GM12878 (cell line): ENCODE results near the gene NKD1. TPM values are rescaled to one million over a fixed set of nuclear protein-coding genes. Genes with fewer than 3 reads are reported as not detected.

Experiments
- ATAC-seq: fragments of 200-7000 bp; cut with Tn5 transposase; 3 replicates; pipeline ENCODE4 v1.9.1; 2020; ENCODE audit warnings: mild to moderate bottlenecking, moderate library complexity
- BruUV-seq: library from RNA; stranded (reverse); fragments of 400-500 nt; replicated peaks from 2 replicates; lab custom pipeline; 2021; lab: Mats Ljungman, UMichigan
- CTCF ChIA-PET: fragments of 300-600 bp; sonication (Branson Sonifier 250); formaldehyde crosslinking; extraction: SDS; loops from one replicate; lab custom pipeline; 2021; ENCODE audit warnings: inconsistent platforms; lab: Yijun Ruan, JAX
- POLR2A ChIA-PET: fragments of 350-600 bp; formaldehyde crosslinking; extraction: SDS; loops from one replicate; lab custom pipeline; 2021; ENCODE audit warnings: inconsistent platforms; lab: Charles Lee
- RAD21 ChIA-PET: fragments of 300-600 bp; sonication (Branson Sonifier 250); formaldehyde crosslinking; loops from one replicate; lab custom pipeline; 2023; ENCODE audit warnings: antibody characterized with exemption; ENCODE audit not compliant: unreplicated experiment; lab: Charles Lee
- SMC1A ChIA-PET: fragments of 300-600 bp; sonication (Branson Sonifier 250); formaldehyde crosslinking; loops from one replicate; lab custom pipeline; 2023; ENCODE audit not compliant: unreplicated experiment, uncharacterized antibody; lab: Charles Lee
- DNase-seq: peaks from one replicate; pipeline ENCODE4 v3.0.0-alpha.2; 2011; ENCODE audit warnings: low read depth, low spot score
- FAIRE-seq: peaks from 3 replicates; lab custom pipeline; 2011; peaks lifted over from hg19 to GRCh38; lab: Jason Lieb, UNC
- H2AFZ ChIP-seq: 2 replicates; pipeline ENCODE4 v1.6.0; 2011; ENCODE audit warnings: low read depth, low read length, control low read depth; ENCODE audit not compliant: control insufficient read depth
- H3K27ac ChIP-seq: 2 replicates; pipeline ENCODE4 v1.5.1; 2011; ENCODE audit warnings: control low read depth; ENCODE audit not compliant: control insufficient read depth, insufficient read depth
- H3K27me3 ChIP-seq, 2 experiments: replicated peaks in 1 of 2; 2 replicates each; pipeline versions ENCODE4 v1.6.0 to v1.6.1; 2011; ENCODE audit warnings: low read length in 1 of 2; ENCODE audit not compliant: control insufficient read depth in 2 of 2, insufficient read depth in 2 of 2
- H3K36me3 ChIP-seq, 2 experiments: 2 replicates each; pipeline ENCODE4 v1.5.1; 2011; ENCODE audit warnings: low read length in 1 of 2; ENCODE audit not compliant: control insufficient read depth in 2 of 2, insufficient read depth in 2 of 2
- H3K4me1 ChIP-seq: 2 replicates; pipeline ENCODE4 v1.6.1; 2011; ENCODE audit warnings: mild to moderate bottlenecking, low read length, moderate library complexity, mixed read lengths; ENCODE audit not compliant: control insufficient read depth, insufficient read depth
- H3K4me2 ChIP-seq: 2 replicates; pipeline ENCODE4 v1.6.0; 2011; ENCODE audit warnings: control low read depth; ENCODE audit not compliant: control insufficient read depth, insufficient read depth
- H3K4me3 ChIP-seq: fragments of 200-600 bp; sonication (generic); 2 replicates; pipeline ENCODE4 v1.5.1; 2016
- H3K79me2 ChIP-seq: 2 replicates; pipeline ENCODE4 v1.6.0; 2011; ENCODE audit warnings: low read length; ENCODE audit not compliant: control insufficient read depth, insufficient read depth
- H3K9ac ChIP-seq: 2 replicates; pipeline ENCODE4 v1.8.0; 2011; ENCODE audit warnings: low read length, control low read depth, mixed read lengths; ENCODE audit not compliant: control insufficient read depth, insufficient read depth
- H3K9me3 ChIP-seq: replicated peaks from 3 replicates; pipeline ENCODE4 v1.5.1; 2011; ENCODE audit warnings: mild to moderate bottlenecking, low read length; ENCODE audit not compliant: control insufficient read depth, insufficient read depth
- H4K20me1 ChIP-seq: 2 replicates; pipeline ENCODE4 v1.6.0; 2011; ENCODE audit not compliant: control insufficient read depth, insufficient read depth
- CBX5 ChIP-seq: sonication (generic); IDR thresholded peaks from 2 replicates; pipeline ENCODE4 v1.6.1; 2016; ENCODE audit warnings: low read depth, moderate library complexity, mild to moderate bottlenecking, inconsistent platforms
- CEBPB ChIP-seq, 2 experiments: fragments of 150-350 bp in 1 of 2; IDR thresholded peaks; 2 replicates each; pipeline ENCODE4 v1.6.1; 2012 to 2014; ENCODE audit warnings: low read depth in 2 of 2, low read length in 2 of 2, borderline replicate concordance in 1 of 2, inconsistent platforms in 1 of 2
- GABPA ChIP-seq: IDR thresholded peaks from 2 replicates; pipeline ENCODE4 v1.6.1; 2014; ENCODE audit warnings: antibody characterized with exemption, low read depth, mild to moderate bottlenecking, inconsistent platforms
- NBN ChIP-seq: fragments of 450-650 bp; IDR thresholded peaks from 2 replicates; pipeline ENCODE4 v1.6.1; 2016
- NFXL1 ChIP-seq: fragments of 450-650 bp; IDR thresholded peaks from 2 replicates; pipeline ENCODE4 v1.6.1; 2017; ENCODE audit warnings: antibody characterized with exemption, mild to moderate bottlenecking, borderline replicate concordance
- PBX3 ChIP-seq: IDR thresholded peaks from 2 replicates; pipeline ENCODE4 v1.6.1; 2011; ENCODE audit warnings: mild to moderate bottlenecking, low read depth, low read length, moderate library complexity; ENCODE audit not compliant: insufficient replicate concordance
- POLR2AphosphoS5 ChIP-seq: IDR thresholded peaks from 2 replicates; pipeline ENCODE4 v1.6.1; 2011; ENCODE audit warnings: mild to moderate bottlenecking, low read length, inconsistent platforms
- RELA ChIP-seq: fragments of 450-650 bp; IDR thresholded peaks from 2 replicates; pipeline ENCODE4 v1.8.0; 2014; ENCODE audit warnings: borderline replicate concordance; ENCODE audit not compliant: partially characterized antibody
- REST ChIP-seq: IDR thresholded peaks from 2 replicates; pipeline ENCODE4 v1.6.1; 2012; ENCODE audit warnings: mild to moderate bottlenecking, low read depth, low read length
- SMARCA5 ChIP-seq: fragments of 450-650 bp; IDR thresholded peaks from 2 replicates; pipeline ENCODE4 v1.6.1; 2017; ENCODE audit warnings: mild to moderate bottlenecking
- STAT1 ChIP-seq: fragments of 450-650 bp; conservative IDR thresholded peaks from 2 replicates; pipeline ENCODE4 v1.6.1; 2014; ENCODE audit warnings: antibody characterized with exemption, mild to moderate bottlenecking
- TAF1 ChIP-seq: IDR thresholded peaks from 2 replicates; pipeline ENCODE4 v1.6.1; 2011; ENCODE audit warnings: mild to moderate bottlenecking, low read depth, low read length, borderline replicate concordance
- ZNF207 ChIP-seq: fragments of 450-650 bp; IDR thresholded peaks from 2 replicates; pipeline ENCODE4 v1.6.1; 2014; ENCODE audit warnings: antibody characterized with exemption, mild to moderate bottlenecking, borderline replicate concordance
- ZNF24 ChIP-seq: fragments of 450-650 bp; IDR thresholded peaks from 2 replicates; pipeline ENCODE4 v1.6.1; 2017; ENCODE audit warnings: antibody characterized with exemption, mild to moderate bottlenecking
- WGBS: methylation state at CpG from one replicate; pipeline ENCODE4 v1.1.6; 2016; ENCODE audit warnings: low lambda C conversion rate; ENCODE audit not compliant: insufficient replicate concordance, insufficient coverage; ENCODE audit errors: missing lambda C conversion rate; 5-methylcytosine and 5-hydroxymethylcytosine counted together
- in situ Hi-C: fragments of 300-500 bp; cut with MboI; formaldehyde crosslinking; loops from 9 replicates; pipeline ENCODE4 v1.14.3; 2018; ENCODE audit warnings: mixed read lengths
- intact Hi-C: fragments of 100-400 bp; cut with micrococcal nuclease; formaldehyde crosslinking; loops from one replicate; pipeline ENCODE4 v1.14.2; 2022; ENCODE audit not compliant: unreplicated experiment
- polyA plus RNA-seq, 11 experiments: library from polyadenylated mRNA; depleted of rRNA in 4 of 11; unstranded in 6 of 11; stranded (reverse) in 5 of 11; fragments of >200 nt; fragmentation: Nextera tagmentation in 4 of 11; fragmentation: Illumina TruSeq in 1 of 11; extraction: Ambion mirVana in 4 of 11; extraction: Trizol in 1 of 11; gene quantifications; 1 replicate in 1 of 11; 2 replicates in 10 of 11; pipeline versions ENCODE4 v1.2.1 to v1.2.3, GENCODE V29; 2011 to 2016; ENCODE audit warnings: inconsistent platforms in 2 of 11, missing spikeins in 2 of 11, low read depth in 1 of 11
- total RNA-seq, 4 experiments: library from RNA; depleted of rRNA in 3 of 4; stranded (reverse); fragments of >200 nt in 3 of 4; fragmentation: Illumina TruSeq in 1 of 4; extraction: Trizol in 1 of 4; gene quantifications; 2 replicates each; pipeline versions ENCODE4 v1.2.1 to v1.2.3, GENCODE V29; 2013 to 2021

Gene NKD1
- total and polyA plus RNA-seq, 10 of the 15 experiments (the other 5 are each of a cell fraction or from before 2014, with no cell fraction given): under 0.01 to 0.49 (median 0.04) TPM; not detected in 2

GRCh38 chr16:50563989-50564388, 15.8 kb downstream of the NKD1 start:
- no peaks in the 10 kb centered on the region for H3K36me3 ChIP-seq
- in situ Hi-C loops (no loop called here), intact Hi-C loops (no loop called here)
- FAIRE-seq (no peak), ATAC-seq (no peak), DNase-seq (no peak)
- no peaks in the 10 kb centered on the region; a peak in 1 of 4 replicates for H3K27me3 ChIP-seq
- H3K4me3 ChIP-seq: no peak overlapping the region
- RAD21 ChIA-PET: no interaction called here
- WGBS: 32% methylated on average over 6 of the region's 6 CpGs
- TF ChIP-seq TAF1 (no peak), NFXL1 (no peak), GABPA (no peak), POLR2AphosphoS5 (no peak), RELA (no peak), REST (no peak), CEBPB (IDR thresholded peaks at IDR 0.05; ENCODE audit: borderline replicate concordance in 1 of 2, low read depth in 2 of 2, low read length in 2 of 2) (no peak), SMARCA5 (no peak), NBN (no peak), ZNF207 (no peak), PBX3 (no peak), CBX5 (no peak), STAT1 (no peak), ZNF24 (no peak)
- H2AFZ ChIP-seq: no peak overlapping the region
- H3K79me2 ChIP-seq: no peaks in the 10 kb centered on the region
- H3K27ac ChIP-seq: no peak overlapping the region
- H3K9me3 ChIP-seq: no peaks in the 10 kb centered on the region
- no peaks in the 10 kb centered on the region; the same call in 1 of the 2 replicates for H3K4me1 ChIP-seq
- POLR2A ChIA-PET: no interaction called here
- H3K9ac ChIP-seq: no peak overlapping the region
- CTCF ChIA-PET: no interaction called here
- no peaks in the 10 kb centered on the region for H4K20me1 ChIP-seq
- SMC1A ChIA-PET: no interaction called here
- BruUV-seq: no TSS peak
- no peak overlapping the region for H3K4me2 ChIP-seq
